ENCODE results near the gene NUDT10.
"Not testable (repeated sequence)": the region's sequence is repeated elsewhere in the genome, so short reads cannot be mapped to it uniquely, and the experiment has no call there.

The NUDT10 gene

GRCh38 chrX:51332188-51332942, at the start of gene NUDT10:
TSS of gene NUDT10 (plus strand) at chrX:51332822. CDS start at chrX:51332966, 144 bp downstream.
- DNase-seq = no peak

- DNase-seq = no peak
These were observed 40.2 kb upstream of the NUDT10 start for GRCh38 chrX:51292421-51292820.

DNA sequence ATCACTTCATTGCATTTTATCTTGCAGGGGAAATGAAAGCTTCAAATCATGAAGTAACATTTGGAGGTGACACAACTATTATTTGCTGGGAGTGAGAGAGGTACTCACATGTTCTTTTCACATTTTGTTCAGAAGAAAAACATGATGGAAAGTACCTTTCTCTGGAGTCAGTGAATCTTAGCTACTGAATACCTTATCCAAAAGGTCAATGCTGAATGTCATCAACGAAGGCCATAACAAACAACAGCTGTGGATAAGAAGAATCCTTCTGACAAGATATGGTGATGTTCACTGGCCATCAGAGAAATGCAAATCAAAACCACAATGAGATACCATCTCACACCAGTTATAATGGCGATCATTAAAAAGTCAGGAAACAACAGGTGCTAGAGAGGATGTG, 36.5 kb upstream of the NUDT10 start:
- no peak for DNase-seq

- no peak for DNase-seq
These were observed 16.4 kb upstream of the NUDT10 start for GRCh38 chrX:51316271-51316670.

DNA sequence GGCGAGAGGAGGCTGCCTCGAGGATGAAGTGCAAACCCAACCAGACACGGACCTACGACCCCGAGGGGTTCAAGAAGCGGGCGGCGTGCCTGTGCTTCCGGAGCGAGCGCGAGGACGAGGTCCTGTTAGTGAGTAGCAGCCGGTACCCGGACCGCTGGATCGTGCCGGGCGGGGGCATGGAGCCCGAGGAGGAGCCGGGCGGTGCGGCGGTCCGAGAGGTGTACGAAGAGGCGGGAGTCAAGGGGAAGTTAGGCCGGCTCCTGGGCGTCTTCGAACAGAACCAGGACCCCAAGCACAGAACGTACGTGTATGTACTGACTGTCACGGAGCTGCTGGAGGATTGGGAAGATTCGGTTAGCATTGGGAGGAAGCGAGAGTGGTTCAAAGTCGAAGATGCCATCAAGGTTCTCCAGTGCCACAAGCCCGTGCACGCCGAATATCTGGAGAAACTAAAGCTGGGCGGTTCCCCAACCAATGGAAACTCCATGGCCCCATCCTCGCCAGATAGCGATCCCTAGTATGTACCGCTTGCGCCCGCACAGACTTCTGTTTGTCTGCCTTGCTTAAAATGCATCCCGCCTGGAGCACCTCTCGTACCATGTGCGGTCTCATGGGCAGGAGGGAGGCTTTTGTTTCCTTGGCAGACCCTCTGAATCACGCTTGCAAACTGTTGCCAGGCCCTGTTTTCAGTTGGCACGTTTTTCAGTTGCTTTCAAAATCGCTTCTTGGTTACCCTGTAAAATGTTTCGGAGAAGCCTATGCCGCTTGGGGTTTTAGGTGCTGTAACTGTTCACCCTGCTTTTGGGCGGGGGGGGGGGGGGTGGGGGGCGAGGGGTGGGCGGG, 542 bp downstream of the NUDT10 start:
- not testable (repeated sequence) for DNase-seq

DNA sequence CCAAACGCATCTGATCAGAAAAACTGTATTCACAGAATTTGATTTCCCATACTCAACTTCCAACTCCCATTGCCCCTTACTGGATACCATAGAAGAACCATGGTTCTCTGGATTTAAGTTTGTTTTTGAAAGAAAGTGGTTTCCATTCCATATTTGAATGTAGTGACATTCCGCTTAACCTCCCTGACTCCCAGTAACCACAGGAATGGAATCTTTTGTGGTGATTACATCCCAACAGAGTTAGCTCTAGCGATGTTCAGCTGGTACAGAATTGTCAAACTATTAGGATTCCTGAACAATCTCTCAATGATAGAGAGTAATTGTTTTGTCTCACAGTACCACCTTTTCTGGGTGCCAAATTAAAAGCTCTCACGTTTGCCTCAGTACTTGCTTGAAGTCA, 1.7 kb downstream of the NUDT10 start:
- no peak for DNase-seq

GRCh38 chrX:51336584-51336983, 4.0 kb downstream of the NUDT10 start:
- DNase-seq = peak; percentile 13

DNA sequence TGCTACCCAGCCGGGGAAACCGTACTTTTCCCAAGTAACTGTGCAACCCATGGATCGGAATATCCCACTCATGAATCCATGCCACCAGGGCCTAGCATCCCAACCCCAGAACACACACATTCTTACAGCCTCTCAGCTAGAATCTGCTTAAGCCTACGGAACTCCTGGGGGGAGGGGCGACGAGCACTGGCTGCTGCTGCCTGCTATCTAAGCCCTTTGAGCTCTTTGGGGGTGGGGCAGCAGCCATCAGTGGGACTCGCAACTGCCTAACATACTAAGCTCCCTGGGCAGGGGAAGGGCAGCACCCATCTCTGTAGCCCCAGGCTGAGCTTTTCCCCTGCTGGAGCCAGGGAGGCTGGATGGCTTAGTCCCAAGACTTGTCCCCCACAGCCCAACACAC, 28.6 kb downstream of the NUDT10 start:
- no peak for DNase-seq

- DNase-seq = no peak
These were observed 44.0 kb downstream of the NUDT10 start for GRCh38 chrX:51376672-51377071.

Data from amniotic stem cell (primary cell).